ENCODE results near the gene PRKAA1. TPM values are rescaled to one million over a fixed set of nuclear protein-coding genes. Genes with fewer than 3 reads are reported as not detected.
A peak's percentile ranks its signal among the peaks of the same experiment; 100 is the strongest.
"Not testable (repeated sequence)": the region's sequence is repeated elsewhere in the genome, so short reads cannot be mapped to it uniquely, and the experiment has no call there.

Gene PRKAA1
- polyA plus RNA-seq, 3 donors = 23.4 to 32.8 (median 29.6) TPM

GRCh38 chr5:40827188-40827977 lies 29.2 kb upstream of the PRKAA1 start:
- Mint-ChIP-seq H3K27ac (peak overlapping the region in 2 of 7 donors; percentile 26 to 85), H3K9me3 (no peaks in the 10 kb centered on the region), H3K27me3 (ENCODE audit: low read depth in 3 of 3) (no peaks in the 10 kb centered on the region), H3K4me1 (peaks cover 15% of the 10 kb centered on the region), H3K4me3 (no peak overlapping the region), H3K36me3 (peaks cover 60 to 70% of the 10 kb centered on the region in 2 donors)
- DNase-seq = no peak
- Histone ChIP-seq H3K9ac (ENCODE audit: insufficient read depth, low read length, poor library complexity, severe bottlenecking) (no peak overlapping the region), H2AFZ (ENCODE audit: insufficient read depth, low read depth, low read length, poor library complexity, severe bottlenecking) (no peak overlapping the region), H3K4me3 (replicated peaks in 1 of 3; ENCODE audit: low read depth in 2 of 3, low read length in 3 of 3) (no peak overlapping the region), H4K20me1 (ENCODE audit: insufficient read depth, low read length) (peaks cover 75% of the 10 kb centered on the region), H3K36me3 (replicated peaks in 1 of 2; ENCODE audit: control insufficient read depth in 1 of 2, insufficient read depth in 2 of 2, low read length in 2 of 2) (peaks cover 60 to 77% of the 10 kb centered on the region in 2 donors), H3K27ac (ENCODE audit: low read depth in 1 of 2, low read length in 2 of 2) (no peak overlapping the region), H3K79me2 (ENCODE audit: insufficient read depth, low read length) (peaks cover 25% of the 10 kb centered on the region), H3K9me3 (replicated peaks in 1 of 2; ENCODE audit: control insufficient read depth in 1 of 2, insufficient read depth in 1 of 2, low read length in 2 of 2) (no peaks in the 10 kb centered on the region), H3K27me3 (ENCODE audit: control insufficient read depth in 2 of 2, insufficient read depth in 2 of 2, low read length in 2 of 2) (no peaks in the 10 kb centered on the region), H3K4me2 (replicated peaks; ENCODE audit: extremely low read depth, low read length, poor library complexity, severe bottlenecking) (no peak overlapping the region), H3K4me1 (ENCODE audit: control insufficient read depth in 1 of 2, insufficient read depth in 2 of 2, low read length in 2 of 2) (no peaks in the 10 kb centered on the region)
- TF ChIP-seq CTCF (IDR thresholded peaks at IDR 0.05) = no peak
- intact Hi-C loops (cut with micrococcal nuclease) = no loop called here
- 89% methylated on average over 5 of the region's 14 CpGs for WGBS (ENCODE audit: insufficient coverage)

- Mint-ChIP-seq H3K36me3 (peaks cover 54 to 64% of the 10 kb centered on the region in 2 donors), H3K9me3 (peaks cover 0 to 2% (median 0%) of the 10 kb centered on the region in 7 donors), H3K4me3 (no peak overlapping the region), H3K4me1 (peaks cover 9% of the 10 kb centered on the region), H3K27ac (peak overlapping the region in 3 of 7 donors; percentile 26 to 85 (median 43)), H3K27me3 (ENCODE audit: low read depth in 3 of 3) (no peaks in the 10 kb centered on the region)
- Histone ChIP-seq H4K20me1 (ENCODE audit: insufficient read depth, low read length) (peaks cover 68% of the 10 kb centered on the region), H2AFZ (ENCODE audit: insufficient read depth, low read depth, low read length, poor library complexity, severe bottlenecking) (no peak overlapping the region), H3K36me3 (replicated peaks in 1 of 2; ENCODE audit: control insufficient read depth in 1 of 2, insufficient read depth in 2 of 2, low read length in 2 of 2) (peaks cover 53 to 70% of the 10 kb centered on the region in 2 donors), H3K4me3 (replicated peaks in 1 of 3; ENCODE audit: low read depth in 2 of 3, low read length in 3 of 3) (no peak overlapping the region), H3K4me2 (replicated peaks; ENCODE audit: extremely low read depth, low read length, poor library complexity, severe bottlenecking) (no peak overlapping the region), H3K4me1 (ENCODE audit: control insufficient read depth in 1 of 2, insufficient read depth in 2 of 2, low read length in 2 of 2) (no peaks in the 10 kb centered on the region), H3K79me2 (ENCODE audit: insufficient read depth, low read length) (peaks cover 18% of the 10 kb centered on the region), H3K9ac (ENCODE audit: insufficient read depth, low read length, poor library complexity, severe bottlenecking) (no peak overlapping the region), H3K27ac (ENCODE audit: low read depth in 1 of 2, low read length in 2 of 2) (no peak overlapping the region), H3K27me3 (ENCODE audit: control insufficient read depth in 2 of 2, insufficient read depth in 2 of 2, low read length in 2 of 2) (no peaks in the 10 kb centered on the region), H3K9me3 (replicated peaks in 1 of 2; ENCODE audit: control insufficient read depth in 1 of 2, insufficient read depth in 1 of 2, low read length in 2 of 2) (no peaks in the 10 kb centered on the region)
- 93% methylated on average over 3 of the region's 5 CpGs for WGBS (ENCODE audit: insufficient coverage)
- TF ChIP-seq CTCF (IDR thresholded peaks at IDR 0.05) = no peak
- DNase-seq = no peak
- intact Hi-C loops (cut with micrococcal nuclease) = no loop called here
These were observed 28.5 kb upstream of the PRKAA1 start for GRCh38 chr5:40826489-40827187.

GRCh38 chr5:40825461-40826043 lies 27.4 kb upstream of the PRKAA1 start:
- Histone ChIP-seq H3K36me3 (replicated peaks in 1 of 2; ENCODE audit: control insufficient read depth in 1 of 2, insufficient read depth in 2 of 2, low read length in 2 of 2) (peaks cover 42 to 59% of the 10 kb centered on the region in 2 donors), H4K20me1 (ENCODE audit: insufficient read depth, low read length) (peaks cover 57% of the 10 kb centered on the region)
- H3K27ac ChIP-seq (ENCODE audit: low read depth in 1 of 2, low read length in 2 of 2); H3K27me3 ChIP-seq (ENCODE audit: control insufficient read depth in 2 of 2, insufficient read depth in 2 of 2, low read length in 2 of 2); H3K27me3 Mint-ChIP-seq (ENCODE audit: low read depth in 3 of 3); H2AFZ ChIP-seq (ENCODE audit: insufficient read depth, low read depth, low read length, poor library complexity, severe bottlenecking); H3K9ac ChIP-seq (ENCODE audit: insufficient read depth, low read length, poor library complexity, severe bottlenecking); intact Hi-C loops (cut with micrococcal nuclease); H3K79me2 ChIP-seq (ENCODE audit: insufficient read depth, low read length); H3K4me3 Mint-ChIP-seq; H3K9me3 Mint-ChIP-seq; H3K9me3 ChIP-seq (replicated peaks in 1 of 2; ENCODE audit: control insufficient read depth in 1 of 2, insufficient read depth in 1 of 2, low read length in 2 of 2); H3K4me3 ChIP-seq (replicated peaks in 1 of 3; ENCODE audit: low read depth in 2 of 3, low read length in 3 of 3); DNase-seq; H3K4me2 ChIP-seq (replicated peaks; ENCODE audit: extremely low read depth, low read length, poor library complexity, severe bottlenecking); H3K4me1 ChIP-seq (ENCODE audit: control insufficient read depth in 1 of 2, insufficient read depth in 2 of 2, low read length in 2 of 2); H3K4me1 Mint-ChIP-seq: not testable (repeated sequence)
- peak overlapping the region in 2 of 7 donors; percentile 59 to 62 for H3K27ac Mint-ChIP-seq
- 95% methylated on average over 8 of the region's 11 CpGs for WGBS (ENCODE audit: insufficient coverage)
- peaks cover 48 to 58% of the 10 kb centered on the region in 2 donors for H3K36me3 Mint-ChIP-seq

Measured in CD14-positive monocyte (primary cell).